Natural killer cell treated with Interleukin-12 subunit alpha and Interleukin-12 subunit beta and Interleukin-15 and Interleukin-18, amount 100 ng/mL, for 72 hours (primary cell): ENCODE results near the gene CREBBP. TPM values are rescaled to one million over a fixed set of nuclear protein-coding genes. Genes with fewer than 3 reads are reported as not detected.
A peak's percentile ranks its signal among the peaks of the same experiment; 100 is the strongest.

ENCODE experiments used
- ATAC-seq, 2 donors: fragments of 150-1000 bp; cut with Tn5 transposase in 1 of 2; sonication (Bioruptor Pico), chemical (Tn5 transposase) in 1 of 2; 2 replicates each; pipeline ENCODE4 v1.10.0; 2021
- DNase-seq: peaks from one replicate; pipeline ENCODE4 v3.0.0; 2022; ENCODE audit warnings: low spot score
- H3K27ac Mint-ChIP-seq, 2 donors: 1 replicate in 1 of 2; 2 replicates in 1 of 2; pipeline ENCODE4 v1.8.0; 2022; ENCODE audit warnings: mixed read lengths in 2 of 2, mild to moderate bottlenecking in 1 of 2, moderate library complexity in 1 of 2
- H3K27me3 Mint-ChIP-seq, 2 donors: 1 replicate in 1 of 2; 2 replicates in 1 of 2; pipeline ENCODE4 v1.8.0; 2022; ENCODE audit warnings: mixed read lengths in 2 of 2
- H3K36me3 Mint-ChIP-seq: one replicate; pipeline ENCODE4 v1.8.0; 2022; ENCODE audit warnings: mixed read lengths
- H3K4me1 Mint-ChIP-seq, 2 donors: 1 replicate in 1 of 2; 2 replicates in 1 of 2; pipeline ENCODE4 v1.8.0; 2022; ENCODE audit warnings: low read depth in 2 of 2, mixed read lengths in 2 of 2, mild to moderate bottlenecking in 1 of 2
- H3K4me3 Mint-ChIP-seq: one replicate; pipeline ENCODE4 v1.8.0; 2022; ENCODE audit warnings: mixed read lengths
- H3K9me3 Mint-ChIP-seq: 2 replicates; pipeline ENCODE4 v1.8.0; 2022; ENCODE audit warnings: mixed read lengths
- total RNA-seq, 2 donors: library from RNA; stranded (reverse); gene quantifications; one replicate each; pipeline ENCODE4 v1.2.3, GENCODE V29; 2022

Gene CREBBP
- total RNA-seq, 2 donors from 2014 or later, result 76.2 to 90.3 TPM

- no peak overlapping the region for H3K4me3 Mint-ChIP-seq
- H3K4me1 Mint-ChIP-seq, result peaks cover 89 to 95% of the 10 kb centered on the region in 2 donors
- ATAC-seq (no peak), DNase-seq (no peak)
- H3K9me3 Mint-ChIP-seq, result no peaks in the 10 kb centered on the region
- no peaks in the 10 kb centered on the region for H3K36me3 Mint-ChIP-seq
- no peaks in the 10 kb centered on the region for H3K27me3 Mint-ChIP-seq
- H3K27ac Mint-ChIP-seq, result no peak overlapping the region
These were observed 59.3 kb downstream of the CREBBP start for GRCh38 chr16:3821184-3821583.

- no peaks in the 10 kb centered on the region for H3K9me3 Mint-ChIP-seq
- DNase-seq, result no peak
- peak overlapping the region in 1 of 2 donors; percentile 21 for H3K27ac Mint-ChIP-seq
- no peak for ATAC-seq
- H3K27me3 Mint-ChIP-seq, result no peaks in the 10 kb centered on the region
- peak overlapping the region; percentile 67 for H3K4me3 Mint-ChIP-seq
- H3K4me1 Mint-ChIP-seq, result peaks cover 82 to 87% of the 10 kb centered on the region in 2 donors
- no peaks in the 10 kb centered on the region for H3K36me3 Mint-ChIP-seq
These were observed 60.5 kb downstream of the CREBBP start for GRCh38 chr16:3819746-3820724.

GRCh38 chr16:3819175-3819527 is 61.4 kb downstream of the CREBBP start:
- Mint-ChIP-seq H3K36me3 (no peaks in the 10 kb centered on the region), H3K4me3 (peak overlapping the region; percentile 67), H3K27me3 (no peaks in the 10 kb centered on the region), H3K9me3 (no peaks in the 10 kb centered on the region), H3K27ac (peak overlapping the region; percentile 6 to 64), H3K4me1 (peaks cover 79 to 80% of the 10 kb centered on the region in 2 donors)
- peak; percentile 78 to 84 for ATAC-seq
- no peak for DNase-seq

- no peak overlapping the region for H3K27ac Mint-ChIP-seq
- no peaks in the 10 kb centered on the region for H3K36me3 Mint-ChIP-seq
- DNase-seq (no peak), ATAC-seq (no peak)
- peak overlapping the region; percentile 25 for H3K4me3 Mint-ChIP-seq
- no peaks in the 10 kb centered on the region for H3K9me3 Mint-ChIP-seq
- peaks cover 72 to 73% of the 10 kb centered on the region in 2 donors for H3K4me1 Mint-ChIP-seq
- H3K27me3 Mint-ChIP-seq, result no peaks in the 10 kb centered on the region
These were observed 64.2 kb downstream of the CREBBP start for GRCh38 chr16:3816326-3816725.

- Mint-ChIP-seq H3K27ac (no peak overlapping the region), H3K27me3 (no peaks in the 10 kb centered on the region), H3K9me3 (no peaks in the 10 kb centered on the region), H3K4me3 (no peak overlapping the region), H3K36me3 (no peaks in the 10 kb centered on the region), H3K4me1 (peaks cover 77% of the 10 kb centered on the region in 2 donors)
- ATAC-seq (no peak), DNase-seq (no peak)
These were observed 65.8 kb downstream of the CREBBP start for GRCh38 chr16:3814755-3815154.

- H3K27me3 Mint-ChIP-seq, result peaks cover 0 to 3% of the 10 kb centered on the region in 2 donors
- no peaks in the 10 kb centered on the region for H3K9me3 Mint-ChIP-seq
- no peaks in the 10 kb centered on the region for H3K36me3 Mint-ChIP-seq
- peaks cover 74 to 75% of the 10 kb centered on the region in 2 donors for H3K4me1 Mint-ChIP-seq
- H3K4me3 Mint-ChIP-seq, result no peak overlapping the region
- ATAC-seq (no peak), DNase-seq (no peak)
- no peak overlapping the region for H3K27ac Mint-ChIP-seq
These were observed 67.9 kb downstream of the CREBBP start for GRCh38 chr16:3812469-3813172.

GRCh38 chr16:3810818-3811217 is 69.7 kb downstream of the CREBBP start:
- no peak overlapping the region for H3K27ac Mint-ChIP-seq
- peaks cover 5% of the 10 kb centered on the region for H3K36me3 Mint-ChIP-seq
- H3K4me3 Mint-ChIP-seq, result no peak overlapping the region
- H3K4me1 Mint-ChIP-seq, result peaks cover 74 to 75% of the 10 kb centered on the region in 2 donors
- peaks cover 0 to 3% of the 10 kb centered on the region in 2 donors for H3K27me3 Mint-ChIP-seq
- no peak for ATAC-seq
- no peak for DNase-seq
- no peaks in the 10 kb centered on the region for H3K9me3 Mint-ChIP-seq

GRCh38 chr16:3810198-3810664 is 70.3 kb downstream of the CREBBP start:
- peak; percentile 67 to 75 for ATAC-seq
- Mint-ChIP-seq H3K4me3 (no peak overlapping the region), H3K9me3 (no peaks in the 10 kb centered on the region), H3K4me1 (peaks cover 78 to 80% of the 10 kb centered on the region in 2 donors), H3K36me3 (peaks cover 5% of the 10 kb centered on the region), H3K27ac (no peak overlapping the region), H3K27me3 (peaks cover 0 to 3% of the 10 kb centered on the region in 2 donors)
- DNase-seq, result no peak

GRCh38 chr16:3808308-3809063 is 72.0 kb downstream of the CREBBP start:
- Mint-ChIP-seq H3K36me3 (peaks cover 5% of the 10 kb centered on the region), H3K27ac (peak overlapping the region in 1 of 2 donors; percentile 69), H3K4me3 (peak overlapping the region; percentile 51), H3K27me3 (peaks cover 0 to 3% of the 10 kb centered on the region in 2 donors), H3K4me1 (peaks cover 80 to 87% of the 10 kb centered on the region in 2 donors), H3K9me3 (no peaks in the 10 kb centered on the region)
- no peak for ATAC-seq
- DNase-seq, result no peak

- ATAC-seq (peak; percentile 53 to 71), DNase-seq (no peak)
- H3K27me3 Mint-ChIP-seq, result peaks cover 0 to 3% of the 10 kb centered on the region in 2 donors
- no peaks in the 10 kb centered on the region for H3K9me3 Mint-ChIP-seq
- peak overlapping the region; percentile 52 to 69 for H3K27ac Mint-ChIP-seq
- H3K4me1 Mint-ChIP-seq, result peaks cover 76 to 82% of the 10 kb centered on the region in 2 donors
- H3K4me3 Mint-ChIP-seq, result peak overlapping the region; percentile 51
- H3K36me3 Mint-ChIP-seq, result peaks cover 5% of the 10 kb centered on the region
These were observed 72.9 kb downstream of the CREBBP start for GRCh38 chr16:3807425-3808123.

GRCh38 chr16:3804426-3805016 is 76.0 kb downstream of the CREBBP start:
- Mint-ChIP-seq H3K9me3 (no peaks in the 10 kb centered on the region), H3K4me1 (peaks cover 79 to 82% of the 10 kb centered on the region in 2 donors), H3K36me3 (peaks cover 5% of the 10 kb centered on the region), H3K27ac (no peak overlapping the region), H3K27me3 (peaks cover 0 to 3% of the 10 kb centered on the region in 2 donors), H3K4me3 (no peak overlapping the region)
- DNase-seq (no peak), ATAC-seq (no peak)

- peaks cover 70 to 73% of the 10 kb centered on the region in 2 donors for H3K4me1 Mint-ChIP-seq
- no peaks in the 10 kb centered on the region for H3K36me3 Mint-ChIP-seq
- H3K27me3 Mint-ChIP-seq, result no peaks in the 10 kb centered on the region
- ATAC-seq (no peak), DNase-seq (no peak)
- H3K27ac Mint-ChIP-seq, result peak overlapping the region; percentile 2 to 14
- H3K4me3 Mint-ChIP-seq, result peak overlapping the region; percentile 4
- no peaks in the 10 kb centered on the region for H3K9me3 Mint-ChIP-seq
These were observed 79.8 kb downstream of the CREBBP start for GRCh38 chr16:3800477-3801270.
